ENCODE results near the gene ZNRF2.

GRCh38 chr7:30359957-30360356 is 75.6 kb downstream of the ZNRF2 start:
- TF ChIP-seq CTCF (IDR thresholded peaks at IDR 0.05), result no peak
- no peak for TF ChIP-seq POLR2A (IDR thresholded peaks at IDR 0.05)

Data from adrenal gland (tissue), 5 donors.